Measurements from ENCODE around the gene MXD1.

The MXD1 gene

DNA sequence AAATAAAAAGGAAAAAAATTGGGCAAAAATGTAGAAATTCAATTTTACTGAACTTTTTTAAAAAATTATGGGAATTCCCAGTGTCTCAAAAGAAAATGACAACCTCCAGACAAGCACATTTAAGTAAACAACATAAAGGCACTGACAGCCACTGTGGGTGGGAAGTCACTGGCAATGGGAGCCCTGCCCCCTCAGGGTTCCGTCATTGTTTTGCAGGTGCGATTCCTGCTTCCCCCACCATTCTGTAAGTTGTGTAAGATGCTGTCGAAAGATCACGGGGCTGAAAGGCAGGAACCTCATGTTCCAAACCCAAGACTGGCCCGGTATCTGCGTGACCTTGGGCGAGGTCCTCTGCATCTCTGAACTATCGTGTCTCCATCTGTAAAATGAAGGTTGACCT, 62.3 kb downstream of the MXD1 start:
- DNase-seq (ENCODE audit: low read depth in 2 of 2) = no peak

DNA sequence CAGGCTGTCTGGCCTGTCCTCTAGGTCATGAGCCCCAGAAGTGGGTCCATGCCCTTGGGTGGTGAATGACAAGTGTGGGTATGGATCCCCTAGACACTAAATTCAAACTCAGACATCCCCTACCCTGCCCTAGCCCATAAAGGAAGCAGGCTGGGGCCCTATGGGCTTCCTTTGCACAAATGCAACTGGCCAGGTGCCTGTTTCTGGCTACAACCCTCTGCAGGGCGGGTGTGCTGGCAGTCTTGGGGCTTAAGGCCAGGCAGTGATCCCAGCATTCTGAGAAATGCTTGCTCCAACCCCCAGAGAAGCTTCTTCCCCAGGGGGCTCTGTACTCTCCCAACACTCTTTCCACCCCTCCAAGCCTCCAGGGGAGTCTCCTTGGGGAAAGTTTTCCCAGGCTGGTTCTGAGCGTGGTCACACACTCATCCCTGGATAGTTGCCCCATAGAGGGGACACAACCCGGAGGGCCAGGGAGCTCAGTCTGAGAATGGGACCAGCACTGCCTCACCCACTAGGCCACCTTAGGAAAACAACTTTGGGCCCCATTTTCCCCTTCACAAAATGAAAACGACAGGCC, 63.1 kb downstream of the MXD1 start:
- DNase-seq (ENCODE audit: low read depth in 2 of 2) = no peak

DNA sequence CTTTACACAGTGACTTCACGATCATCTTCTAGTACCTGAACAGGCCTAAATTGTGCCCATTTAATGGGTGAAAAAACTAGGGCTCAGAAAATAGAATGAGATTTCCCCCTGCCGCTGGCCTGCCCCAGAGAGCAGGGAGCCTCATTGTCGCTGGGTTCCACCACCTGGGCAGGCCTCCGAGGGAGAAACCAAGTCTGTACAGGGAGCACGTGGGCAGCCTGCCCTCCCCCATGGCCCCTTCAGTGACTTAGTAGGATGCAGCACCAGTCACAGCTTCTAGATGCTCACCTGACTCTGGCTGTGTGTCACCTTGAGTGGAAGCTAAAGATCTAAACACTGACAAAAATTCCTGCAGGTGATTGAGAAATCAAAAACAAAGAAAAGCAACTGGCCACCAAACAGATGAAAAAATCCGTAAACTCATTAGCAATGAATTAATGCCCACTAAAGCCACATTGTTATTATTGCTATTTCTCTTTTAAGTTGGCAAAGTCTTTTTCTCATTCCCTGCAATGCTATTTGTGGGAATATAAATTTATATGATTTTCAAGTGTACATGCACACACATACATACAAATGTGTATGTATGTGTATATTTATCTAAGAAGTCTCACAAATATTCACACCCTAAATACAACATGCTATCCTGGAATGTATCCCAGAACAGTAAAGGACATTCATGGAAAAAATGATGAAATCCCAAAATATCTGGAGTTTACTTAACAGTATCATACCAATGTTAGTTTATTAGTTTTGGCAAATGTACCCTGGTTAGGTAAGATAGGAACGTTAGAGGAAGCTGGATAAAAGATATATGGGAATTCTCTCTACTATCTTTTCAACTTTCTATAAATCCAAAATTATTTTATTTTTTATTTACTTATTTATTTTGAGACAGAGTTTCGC, 65.2 kb downstream of the MXD1 start:
- DNase-seq (ENCODE audit: low read depth in 2 of 2) = no peak

DNA sequence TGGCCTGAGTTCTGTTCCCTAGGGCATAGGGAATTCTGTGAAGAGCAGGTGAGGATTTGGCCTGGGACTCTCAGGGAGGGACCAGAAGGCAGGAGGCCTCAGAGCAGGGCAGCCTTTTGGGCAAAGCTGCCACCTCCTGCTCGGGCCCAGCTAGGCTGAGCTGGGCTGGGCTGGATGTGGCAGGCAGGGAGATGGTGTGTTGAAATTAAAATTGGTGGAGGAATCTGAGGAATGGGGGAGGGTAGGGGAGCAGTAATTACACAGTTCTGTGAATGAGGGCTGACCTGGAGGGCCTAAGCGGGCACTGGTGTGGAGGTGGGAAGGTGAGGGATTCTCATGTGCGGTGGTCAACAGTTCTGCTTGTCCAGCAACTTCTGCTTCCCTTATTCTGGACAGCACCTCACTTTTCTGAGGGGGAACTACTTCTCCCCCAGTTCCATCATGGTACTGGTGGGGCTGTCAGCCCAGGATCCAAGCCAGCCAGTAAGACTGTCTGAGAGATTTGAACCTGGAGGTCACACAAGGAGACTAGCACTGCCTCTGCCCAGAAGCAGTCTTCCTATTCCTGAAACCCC, 68.6 kb downstream of the MXD1 start:
- DNase-seq (ENCODE audit: low read depth in 2 of 2) = no peak

DNA sequence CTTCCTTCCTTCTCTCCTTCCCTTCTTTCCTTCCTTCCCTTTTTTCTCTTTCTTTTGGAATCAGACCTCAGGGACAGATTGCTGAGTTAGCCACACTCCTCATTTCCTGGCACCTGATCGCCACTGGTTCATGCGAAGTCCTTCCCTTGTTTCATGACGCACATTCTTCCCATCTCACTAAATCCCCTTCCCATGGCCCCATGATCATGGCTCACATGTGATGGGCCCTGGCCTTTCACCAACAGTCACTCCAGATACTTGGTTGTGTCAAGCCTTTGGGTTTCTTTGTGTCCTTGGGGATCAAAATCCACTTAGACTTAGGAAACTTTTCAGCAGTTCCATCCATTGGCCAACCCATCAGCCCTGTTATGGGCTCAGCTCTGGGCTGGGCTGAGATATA, 70.3 kb downstream of the MXD1 start:
- DNase-seq (ENCODE audit: low read depth in 2 of 2) = no peak

DNA sequence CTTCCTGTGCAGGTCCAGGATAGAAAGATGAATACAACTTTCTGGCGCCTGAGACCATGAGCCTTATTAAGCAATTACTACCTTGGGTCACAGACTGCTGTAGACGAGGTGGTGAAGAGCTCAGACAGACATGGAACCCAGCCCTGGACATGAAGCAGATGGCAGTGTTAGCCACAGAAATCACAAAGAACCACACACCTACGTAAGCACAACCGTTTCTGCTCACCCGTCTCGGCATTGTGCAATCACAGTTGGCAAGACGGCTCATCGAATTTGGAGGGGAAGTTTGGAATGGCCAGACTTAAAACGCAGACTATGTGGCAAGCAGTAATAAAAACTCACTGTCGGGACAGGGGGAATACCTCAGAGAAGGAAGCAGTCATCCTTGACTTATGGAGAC, 70.8 kb downstream of the MXD1 start:
- no peak for DNase-seq (ENCODE audit: low read depth in 2 of 2)

DNA sequence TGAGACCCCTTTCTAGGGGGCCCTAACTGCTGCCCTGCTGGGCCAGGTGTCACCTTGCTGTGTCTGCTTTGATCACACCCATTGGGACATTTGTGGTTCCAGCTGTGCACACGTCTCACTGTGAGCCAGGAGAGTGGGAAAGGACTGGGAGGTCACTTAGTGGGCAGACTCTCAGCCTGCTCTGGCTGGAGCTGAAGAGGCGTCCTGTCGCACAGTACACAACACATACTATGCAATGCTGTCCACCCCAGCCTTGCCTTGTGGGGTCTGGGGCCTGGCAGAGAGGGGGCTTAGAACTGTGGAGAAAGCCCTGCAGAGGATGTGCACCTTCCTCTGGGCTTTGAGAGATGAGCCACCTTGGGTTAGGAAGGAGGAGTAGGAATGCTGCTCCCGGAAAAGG, 71.8 kb downstream of the MXD1 start:
- DNase-seq (ENCODE audit: low read depth in 2 of 2) = no peak

DNA sequence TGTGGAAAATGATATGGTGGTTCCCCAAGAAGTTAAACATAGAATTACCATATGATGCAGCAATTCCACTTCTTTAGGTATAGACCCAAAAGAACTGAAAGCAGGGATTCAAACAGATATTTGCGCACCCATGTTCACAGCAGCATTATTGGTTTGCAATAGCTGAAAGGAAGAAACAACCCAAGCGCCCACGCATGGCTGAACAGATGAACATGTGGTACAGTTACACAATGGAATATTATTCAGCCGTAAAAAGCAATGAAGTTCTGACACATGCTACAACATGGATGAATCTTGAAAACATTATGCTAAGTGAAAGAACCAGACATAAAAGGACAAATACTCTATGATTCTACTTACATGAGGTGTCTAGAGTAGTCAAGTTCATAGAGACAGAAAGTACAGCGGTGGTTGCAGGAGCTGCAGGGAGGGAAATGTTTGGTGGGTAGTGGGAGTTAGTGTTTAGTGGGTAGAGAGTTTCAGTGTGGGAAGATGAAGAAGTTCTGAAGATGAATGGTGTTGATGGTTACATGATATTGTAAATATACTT, 73.3 kb downstream of the MXD1 start:
- no peak for DNase-seq (ENCODE audit: low read depth in 2 of 2)

DNA sequence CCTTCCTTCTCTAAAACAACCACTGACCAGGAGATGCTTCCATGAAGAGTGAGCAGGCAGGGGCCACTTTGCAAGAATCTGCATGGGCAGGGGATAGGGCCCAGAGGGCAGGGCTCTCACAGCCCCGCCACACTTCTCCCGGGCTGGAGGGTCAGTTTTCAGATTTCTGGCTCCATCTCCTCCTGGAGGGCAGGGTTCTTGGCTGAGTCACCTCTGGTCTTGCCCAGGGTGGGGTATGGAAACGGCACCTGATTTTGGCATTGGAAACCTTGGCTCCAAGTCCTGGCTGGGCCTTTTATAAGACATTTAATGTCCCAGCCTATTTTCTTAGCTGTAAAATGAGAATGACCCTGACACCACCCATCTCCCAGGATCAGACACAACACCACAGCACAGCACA, 74.1 kb downstream of the MXD1 start:
- DNase-seq (ENCODE audit: low read depth in 2 of 2) = no peak

DNA sequence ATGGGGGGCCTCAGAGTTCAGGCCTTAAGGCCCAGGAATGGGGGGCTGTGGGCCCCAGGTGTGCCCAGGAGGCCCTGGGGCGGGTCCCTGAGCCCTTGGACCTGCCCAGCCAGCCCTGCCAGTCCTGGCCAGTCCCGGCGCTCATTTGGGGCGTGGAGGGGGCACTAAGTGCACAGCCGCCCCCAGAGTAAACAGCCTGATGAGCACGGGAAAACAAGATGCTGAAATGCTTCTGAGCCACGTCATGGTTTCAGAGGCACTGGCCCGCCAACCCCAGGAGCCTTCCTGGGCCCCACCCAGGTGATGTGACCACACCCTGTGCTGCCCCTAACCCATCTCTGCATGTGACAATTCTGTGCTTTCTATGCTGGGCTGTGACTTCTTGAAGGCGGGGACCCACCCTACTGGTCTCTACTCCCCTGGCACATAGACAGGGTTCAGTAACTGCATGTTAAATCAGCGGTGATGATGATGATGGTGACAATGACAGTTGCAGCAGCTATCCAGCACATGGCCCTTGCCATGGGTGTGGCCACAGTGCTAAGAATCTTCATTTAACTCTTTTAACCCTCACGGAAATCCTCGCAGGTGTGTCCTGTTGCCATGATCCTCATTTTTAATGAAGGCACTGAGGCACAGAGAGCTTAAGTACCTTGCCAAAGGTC, 74.7 kb downstream of the MXD1 start:
- no peak for DNase-seq (ENCODE audit: low read depth in 2 of 2)
